GM19452 (cell line): Measurements from ENCODE around the gene POLR2B.
"Not testable (repeated sequence)": the region's sequence is repeated elsewhere in the genome, so short reads cannot be mapped to it uniquely, and the experiment has no call there.

Source experiments
- ATAC-seq: cut with Tn5 transposase; IDR thresholded peaks from one replicate; pipeline ENCODE4 v1.9.1; 2021; ENCODE audit not compliant: unreplicated experiment

POLR2B gene

GRCh38 chr4:56978750-56979303, at the start of gene POLR2B:
POLR2B (plus strand) TSS chr4:56978896; CDS start chr4:56978986, 90 bp downstream.
- ATAC-seq = peak; percentile 45

- ATAC-seq = no peak
These were observed 48.1 kb upstream of the POLR2B start for GRCh38 chr4:56930638-56931037.

GRCh38 chr4:56931924-56932323, 46.8 kb upstream of the POLR2B start:
- ATAC-seq = no peak

GRCh38 chr4:56937262-56937661, 41.4 kb upstream of the POLR2B start:
- ATAC-seq = no peak

GRCh38 chr4:56939826-56940225, 38.9 kb upstream of the POLR2B start:
- not testable (repeated sequence) for ATAC-seq

GRCh38 chr4:56940403-56940802, 38.3 kb upstream of the POLR2B start:
- no peak for ATAC-seq

GRCh38 chr4:56940971-56941370, 37.7 kb upstream of the POLR2B start:
- ATAC-seq = no peak

- no peak for ATAC-seq
These were observed 37.3 kb upstream of the POLR2B start for GRCh38 chr4:56941403-56941802.

GRCh38 chr4:56953680-56954520, 24.8 kb upstream of the POLR2B start:
- no peak for ATAC-seq

GRCh38 chr4:56958111-56958517, 20.6 kb upstream of the POLR2B start:
- ATAC-seq = no peak

GRCh38 chr4:56959100-56959499, 19.6 kb upstream of the POLR2B start:
- ATAC-seq = no peak

GRCh38 chr4:56961107-56961500, 17.6 kb upstream of the POLR2B start:
- no peak for ATAC-seq

- ATAC-seq = no peak
These were observed 7.3 kb upstream of the POLR2B start for GRCh38 chr4:56971383-56971782.

GRCh38 chr4:56972389-56972788, 6.3 kb upstream of the POLR2B start:
- no peak for ATAC-seq

GRCh38 chr4:56972809-56973208, 5.9 kb upstream of the POLR2B start:
- no peak for ATAC-seq

- no peak for ATAC-seq
These were observed 5.4 kb upstream of the POLR2B start for GRCh38 chr4:56973336-56973735.

- no peak for ATAC-seq
These were observed 2.3 kb upstream of the POLR2B start for GRCh38 chr4:56976283-56976836.

- peak; percentile 26 for ATAC-seq
These were observed 1.8 kb upstream of the POLR2B start for GRCh38 chr4:56976837-56977320.

GRCh38 chr4:56977321-56978012, 1.2 kb upstream of the POLR2B start, which contains the start of gene NOA1:
NOA1 (minus strand) TSS chr4:56977606; CDS start chr4:56977585, 21 bp downstream.
- peak; percentile 80 for ATAC-seq

GRCh38 chr4:56979421-56980072, 851 bp downstream of the POLR2B start:
- no peak for ATAC-seq

GRCh38 chr4:56981795-56982201, 3.1 kb downstream of the POLR2B start:
- no peak for ATAC-seq
